GM12892 (cell line): Measurements from ENCODE around the gene INPP5K.

ENCODE experiments used
- POLR2A ChIP-seq: IDR thresholded peaks from 2 replicates; pipeline ENCODE4 v1.6.1; 2011; ENCODE audit warnings: low read depth, low read length, control low read depth
- POLR2AphosphoS5 ChIP-seq: IDR thresholded peaks from 2 replicates; pipeline ENCODE4 v1.6.1; 2011; ENCODE audit warnings: low read depth, low read length, control low read depth
- TAF1 ChIP-seq: IDR thresholded peaks from 2 replicates; pipeline ENCODE4 v1.6.1; 2011; ENCODE audit warnings: low read depth, mild to moderate bottlenecking, control low read depth, low read length, borderline replicate concordance

DNA sequence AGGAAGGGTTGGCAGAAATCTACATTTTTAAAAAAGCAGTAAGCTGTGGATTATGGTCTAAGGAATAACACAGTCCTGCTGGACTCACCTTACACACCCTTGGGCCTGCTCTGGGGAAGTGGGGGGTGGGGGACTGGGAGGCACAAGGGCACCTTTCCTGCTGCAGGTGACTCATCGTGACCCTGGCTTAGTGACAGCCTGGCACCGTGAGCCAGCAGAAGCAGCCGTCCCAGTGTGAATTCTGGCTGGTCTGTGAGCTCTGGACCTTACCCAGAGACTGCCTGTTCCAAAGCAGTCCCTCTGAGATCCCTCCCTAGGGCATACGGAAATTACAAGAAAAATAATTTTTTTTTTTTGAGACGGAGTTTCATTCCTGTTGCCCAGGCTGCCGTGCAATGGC is 56.2 kb downstream of the INPP5K start:
- no peak for TF ChIP-seq POLR2A
- TF ChIP-seq POLR2AphosphoS5, result no peak
- TF ChIP-seq TAF1, result no peak
